Testis (tissue), 2 donors: ENCODE results near the gene GLDC.

Source experiments
- POLR2A ChIP-seq: fragments of 450-650 bp; IDR thresholded peaks from one replicate; pipeline ENCODE4 v1.6.1; 2017; ENCODE audit warnings: antibody characterized with exemption, mild to moderate bottlenecking, moderate library complexity
- TF ChIP-seq, protein P1 (sequence below), 3 experiments: fragments of 450-650 bp in 2 of 3; fragments of 200-600 bp in 1 of 3; sonication (generic) in 1 of 3; IDR thresholded peaks; one replicate each; pipeline ENCODE4 v1.5.1; 2016 to 2019; ENCODE audit warnings: antibody characterized with exemption in 3 of 3, mild to moderate bottlenecking in 2 of 3, moderate library complexity in 1 of 3

DNA sequence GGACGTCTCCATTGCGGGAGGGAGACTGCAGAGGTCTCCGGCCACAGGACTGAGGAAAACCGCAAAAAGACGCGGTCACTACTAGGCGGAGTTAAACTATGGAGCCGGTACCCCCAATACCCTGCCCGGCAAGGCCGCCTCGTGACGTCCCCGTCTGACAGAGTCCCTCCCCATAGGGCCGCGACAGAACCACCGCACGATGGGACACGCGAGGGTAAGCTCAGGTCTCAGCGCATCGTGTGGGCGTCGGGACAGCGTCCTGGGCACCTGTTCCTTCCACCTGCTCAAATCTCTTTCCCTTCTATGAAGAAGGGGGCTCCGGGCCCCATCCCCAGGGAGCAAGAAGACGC, 35.2 kb upstream of the GLDC start:
- TF ChIP-seq, protein P1, sequence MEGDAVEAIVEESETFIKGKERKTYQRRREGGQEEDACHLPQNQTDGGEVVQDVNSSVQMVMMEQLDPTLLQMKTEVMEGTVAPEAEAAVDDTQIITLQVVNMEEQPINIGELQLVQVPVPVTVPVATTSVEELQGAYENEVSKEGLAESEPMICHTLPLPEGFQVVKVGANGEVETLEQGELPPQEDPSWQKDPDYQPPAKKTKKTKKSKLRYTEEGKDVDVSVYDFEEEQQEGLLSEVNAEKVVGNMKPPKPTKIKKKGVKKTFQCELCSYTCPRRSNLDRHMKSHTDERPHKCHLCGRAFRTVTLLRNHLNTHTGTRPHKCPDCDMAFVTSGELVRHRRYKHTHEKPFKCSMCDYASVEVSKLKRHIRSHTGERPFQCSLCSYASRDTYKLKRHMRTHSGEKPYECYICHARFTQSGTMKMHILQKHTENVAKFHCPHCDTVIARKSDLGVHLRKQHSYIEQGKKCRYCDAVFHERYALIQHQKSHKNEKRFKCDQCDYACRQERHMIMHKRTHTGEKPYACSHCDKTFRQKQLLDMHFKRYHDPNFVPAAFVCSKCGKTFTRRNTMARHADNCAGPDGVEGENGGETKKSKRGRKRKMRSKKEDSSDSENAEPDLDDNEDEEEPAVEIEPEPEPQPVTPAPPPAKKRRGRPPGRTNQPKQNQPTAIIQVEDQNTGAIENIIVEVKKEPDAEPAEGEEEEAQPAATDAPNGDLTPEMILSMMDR (IDR thresholded peaks at IDR 0.05) = no peak
- TF ChIP-seq POLR2A = no peak
